Measurements from ENCODE around the gene MAML2.

MAML2 gene

DNA sequence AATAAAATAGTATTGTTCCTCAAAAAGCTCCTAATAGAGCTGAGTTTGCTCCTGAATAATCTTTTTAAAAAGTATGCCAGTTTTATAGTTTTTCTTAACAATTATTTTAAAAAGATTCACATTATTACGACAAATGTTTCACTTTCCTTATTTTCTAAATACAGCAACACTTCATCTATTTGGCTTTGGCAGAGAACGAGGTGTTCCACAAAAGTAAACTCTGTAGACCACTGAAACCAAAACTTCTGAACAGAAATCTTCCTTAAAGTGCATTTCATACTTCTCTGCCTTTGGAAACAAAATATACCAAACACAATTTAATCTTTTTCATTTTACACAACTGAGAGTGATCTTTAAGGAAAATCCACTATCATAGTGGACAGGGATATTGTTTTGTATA, 285.5 kb downstream of the MAML2 start:
- no peak for DNase-seq

- no peak for DNase-seq
These were observed 286.4 kb downstream of the MAML2 start for GRCh38 chr11:96056576-96056975.

- DNase-seq: no peak
These were observed 287.1 kb downstream of the MAML2 start for GRCh38 chr11:96055706-96056387.

- peak; percentile 26 for DNase-seq
These were observed 287.9 kb downstream of the MAML2 start for GRCh38 chr11:96054870-96055705.

- DNase-seq: peak; percentile 4
These were observed 289.9 kb downstream of the MAML2 start for GRCh38 chr11:96052921-96053651.

DNA sequence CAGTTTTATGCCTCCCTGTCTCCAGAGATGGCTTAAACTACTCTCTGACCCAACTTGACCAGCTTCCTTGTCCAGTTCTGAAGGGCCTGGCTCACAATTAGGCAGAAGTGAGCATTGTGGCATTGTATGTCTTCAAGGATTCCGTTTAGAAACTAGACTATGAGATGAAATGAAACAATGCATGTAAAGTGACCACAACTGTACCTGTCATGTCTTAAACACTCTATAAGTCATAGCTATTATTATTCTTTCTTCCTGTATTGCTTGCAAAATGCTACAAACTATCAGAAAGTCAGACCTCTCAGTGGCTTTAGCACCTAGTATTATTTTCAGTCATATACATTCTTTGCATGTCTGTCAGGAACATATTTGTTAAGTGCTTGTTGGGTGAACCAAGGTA, 291.2 kb downstream of the MAML2 start:
- no peak for DNase-seq

GRCh38 chr11:96050435-96051182, 292.4 kb downstream of the MAML2 start:
- DNase-seq: no peak

DNA sequence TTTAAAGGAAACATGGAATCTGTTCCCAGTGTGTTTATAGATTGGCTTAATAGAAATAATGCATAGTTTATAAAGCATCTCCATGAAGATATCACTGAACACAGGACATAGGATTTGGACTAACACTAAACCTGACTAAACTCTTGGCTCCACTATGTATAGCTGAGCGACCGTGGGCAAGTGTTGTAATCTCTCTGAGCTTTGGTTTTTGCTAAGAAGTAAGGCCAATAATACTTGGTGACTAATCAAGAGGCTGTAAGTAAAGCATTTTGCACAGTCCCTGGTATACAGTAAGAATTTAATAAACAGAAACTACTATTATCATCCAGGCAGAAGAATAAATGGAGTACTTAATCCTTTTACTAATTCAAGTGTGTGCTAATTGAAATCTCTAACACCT, 293.6 kb downstream of the MAML2 start:
- no peak for DNase-seq

- DNase-seq: peak; percentile 36
These were observed 297.2 kb downstream of the MAML2 start for GRCh38 chr11:96045622-96046456.

- no peak for DNase-seq
These were observed 298.2 kb downstream of the MAML2 start for GRCh38 chr11:96044747-96045146.

DNA sequence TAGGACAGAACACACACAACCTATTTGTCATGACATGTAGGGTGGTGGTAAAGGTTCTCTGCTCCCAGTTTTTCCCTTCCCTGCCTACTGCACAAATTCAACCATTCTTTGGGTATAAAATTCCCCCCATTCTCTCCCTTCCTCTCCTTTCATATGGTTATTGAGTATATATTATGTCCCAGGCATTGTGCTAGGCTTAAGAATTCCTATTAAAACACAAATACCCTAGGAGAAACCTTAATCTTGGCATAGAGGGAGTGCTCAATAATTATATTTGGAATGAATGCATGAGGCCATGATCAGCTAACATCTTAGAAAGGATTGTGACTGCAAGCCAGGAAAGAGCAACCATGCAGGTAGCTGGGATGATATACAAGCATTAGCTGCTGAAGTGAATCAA, 298.7 kb downstream of the MAML2 start:
- DNase-seq: no peak

- peak; percentile 64 for DNase-seq
These were observed 299.7 kb downstream of the MAML2 start for GRCh38 chr11:96043291-96043690.

DNA sequence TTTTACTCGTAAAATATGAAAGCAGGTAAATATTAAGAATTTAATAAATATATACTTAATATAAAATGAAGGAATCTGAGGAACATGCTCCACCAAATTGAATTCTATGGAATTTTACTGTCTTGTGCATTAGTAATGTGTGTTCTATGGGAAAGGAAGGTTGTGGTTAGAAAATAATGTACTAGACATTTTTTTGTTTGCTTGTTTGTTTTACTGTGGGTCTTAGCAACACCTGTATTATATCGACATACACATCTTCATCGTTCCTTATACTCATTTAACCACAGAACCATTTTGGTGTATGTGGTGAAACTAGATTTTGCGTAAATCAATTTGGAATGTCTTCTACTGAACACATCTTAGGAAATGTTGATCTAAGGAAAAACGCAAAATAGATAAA, 304.9 kb downstream of the MAML2 start:
- no peak for DNase-seq

GRCh38 chr11:96037405-96037949, 305.5 kb downstream of the MAML2 start:
- peak; percentile 56 for DNase-seq

DNA sequence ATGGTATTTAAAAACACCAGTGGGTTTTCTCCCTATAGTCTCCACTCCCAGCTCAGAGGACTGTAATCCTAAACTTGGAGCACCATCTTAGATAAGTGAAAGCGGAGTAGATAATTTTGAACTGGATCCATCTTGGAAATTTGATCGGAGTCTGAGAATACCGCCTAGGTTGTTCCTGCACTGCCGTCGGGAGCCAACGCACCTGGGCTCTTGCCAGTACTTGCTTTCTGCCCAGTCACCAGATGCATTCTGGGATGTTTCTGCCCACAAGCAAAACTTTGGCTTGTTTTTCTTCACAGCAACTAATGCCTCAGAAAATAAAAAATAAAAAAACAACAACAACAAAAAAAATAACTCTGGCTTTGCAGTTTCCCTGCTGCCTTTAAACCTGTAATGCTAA, 306.1 kb downstream of the MAML2 start:
- peak; percentile 12 for DNase-seq

- no peak for DNase-seq
These were observed 307.3 kb downstream of the MAML2 start for GRCh38 chr11:96035740-96036078.

- DNase-seq: no peak
These were observed 307.8 kb downstream of the MAML2 start for GRCh38 chr11:96035031-96035739.

- DNase-seq: no peak
These were observed 309.4 kb downstream of the MAML2 start for GRCh38 chr11:96033599-96033998.

DNA sequence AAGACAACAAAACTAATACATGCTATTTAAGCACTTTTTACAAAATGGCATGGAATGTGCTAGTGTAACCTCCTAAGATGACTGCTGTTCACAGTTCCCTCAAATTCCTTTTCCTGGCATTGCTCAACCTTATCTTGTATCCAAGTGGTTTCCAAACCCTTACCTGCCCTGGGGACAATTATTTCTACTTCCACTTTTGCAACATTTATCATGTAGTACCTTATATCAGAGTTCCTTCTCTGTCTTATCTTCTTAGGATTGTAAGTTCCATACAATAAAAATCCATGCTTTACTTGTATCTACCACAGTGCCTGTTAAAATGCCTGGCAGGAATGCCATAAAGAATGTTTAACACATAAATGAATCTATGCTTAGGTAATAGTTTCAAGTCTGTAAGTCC, 309.9 kb downstream of the MAML2 start:
- DNase-seq: no peak

DNA sequence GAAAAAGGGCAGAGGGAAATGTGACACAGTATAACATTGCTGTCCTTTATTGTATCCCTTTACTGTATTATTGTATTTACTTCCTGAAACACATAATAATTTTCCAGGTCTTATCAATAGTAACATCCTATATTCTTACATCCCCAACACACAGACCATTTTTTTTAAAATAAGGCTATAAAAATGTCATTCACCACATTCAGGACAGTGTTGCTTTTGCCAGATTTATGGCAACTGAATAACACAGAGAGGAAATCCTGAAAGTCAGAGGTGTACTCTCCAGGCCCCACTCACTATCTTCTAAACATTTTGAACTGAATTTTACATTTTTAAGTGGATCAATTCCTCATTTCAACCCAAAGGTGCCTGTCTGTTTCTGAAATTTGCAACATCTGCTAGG, 314.2 kb downstream of the MAML2 start:
- no peak for DNase-seq

- DNase-seq: no peak
These were observed 316.0 kb downstream of the MAML2 start for GRCh38 chr11:96027021-96027420.

Measured in DMS 273 treated with DMSO at 0.1 percent for 48 hours (cell line).